HepG2 (cell line): ENCODE data around the gene MEGF6. TPM values are rescaled to one million over a fixed set of nuclear protein-coding genes. Genes with fewer than 3 reads are reported as not detected.

Experiments
- ATAC-seq: fragments of 200-7000 bp; cut with Tn5 transposase; 3 replicates; pipeline ENCODE4 v1.9.1; 2020; ENCODE audit warnings: mild to moderate bottlenecking, moderate library complexity
- BruUV-seq: library from RNA; stranded (reverse); fragments of 400-500 nt; replicated peaks from 2 replicates; lab custom pipeline; 2021; lab: Mats Ljungman, UMichigan
- CTCF ChIA-PET: fragments of 300-600 bp; formaldehyde crosslinking; extraction: SDS; loops from one replicate; lab custom pipeline; 2021; ENCODE audit warnings: low total read pairs, inconsistent platforms, low intra/inter-chr PET ratio; lab: Yijun Ruan, JAX
- POLR2A ChIA-PET: fragments of 350-600 bp; sonication (Branson Sonifier 250); formaldehyde crosslinking; loops from one replicate; lab custom pipeline; 2020; ENCODE audit warnings: antibody characterized with exemption, inconsistent platforms; lab: Yijun Ruan, JAX
- DNase-seq: peaks from one replicate; pipeline ENCODE4 v3.0.0-alpha.2; 2015; ENCODE audit warnings: low spot score
- FAIRE-seq: peaks from 3 replicates; lab custom pipeline; 2011; peaks lifted over from hg19 to GRCh38; lab: Jason Lieb, UNC
- H2AFZ ChIP-seq: one replicate; pipeline ENCODE4 v1.6.1; 2011; ENCODE audit warnings: low read length, inconsistent platforms
- H3K27ac ChIP-seq: fragments of 300-600 bp; 3 replicates; pipeline ENCODE4 v1.8.0; 2011; ENCODE audit warnings: mixed run types, mild to moderate bottlenecking, mixed read lengths, low read length, inconsistent platforms; ENCODE audit not compliant: insufficient read depth; ENCODE audit errors: extremely low read length
- H3K27me3 ChIP-seq, 2 experiments: fragments of 200-600 bp in 1 of 2; 2 replicates in 1 of 2; 3 replicates in 1 of 2; pipeline versions ENCODE4 v1.6.0 to v1.8.0; 2011; ENCODE audit warnings: low read length in 2 of 2, mild to moderate bottlenecking in 2 of 2, moderate library complexity in 2 of 2, inconsistent platforms in 1 of 2; ENCODE audit not compliant: insufficient read depth in 2 of 2, control insufficient read depth in 1 of 2
- H3K36me3 ChIP-seq, 2 experiments: fragments of 200-600 bp in 1 of 2; replicated peaks in 1 of 2; 2 replicates in 1 of 2; 3 replicates in 1 of 2; pipeline versions ENCODE4 v1.5.1 to v1.8.0; 2011; ENCODE audit warnings: low read length in 2 of 2, inconsistent platforms in 1 of 2; ENCODE audit not compliant: insufficient read depth in 2 of 2, control insufficient read depth in 1 of 2
- H3K4me1 ChIP-seq: 2 replicates; pipeline ENCODE4 v1.5.1; 2012; ENCODE audit warnings: low read length, inconsistent platforms; ENCODE audit not compliant: insufficient read depth
- H3K4me2 ChIP-seq: 2 replicates; pipeline ENCODE4 v1.6.0; 2011; ENCODE audit warnings: low read depth, low read length, inconsistent platforms
- H3K4me3 ChIP-seq, 3 experiments: fragments of 200-600 bp in 1 of 3; sonication (generic), shearing (Covaris generic) in 1 of 3; replicated peaks in 1 of 3; 2 replicates each; pipeline ENCODE4 v1.5.1; 2011 to 2016; ENCODE audit warnings: low read length in 3 of 3, inconsistent platforms in 2 of 3, low read depth in 2 of 3, mild to moderate bottlenecking in 2 of 3, control low read depth in 1 of 3, mixed read lengths in 1 of 3; ENCODE audit not compliant: insufficient read depth in 1 of 3
- H3K79me2 ChIP-seq: one replicate; pipeline ENCODE4 v1.6.1; 2011; ENCODE audit warnings: low read length, inconsistent platforms; ENCODE audit not compliant: insufficient read depth
- H3K9ac ChIP-seq: 2 replicates; pipeline ENCODE4 v1.6.0; 2011; ENCODE audit warnings: mild to moderate bottlenecking, low read depth, low read length, inconsistent platforms; ENCODE audit not compliant: insufficient read depth
- H3K9me3 ChIP-seq: 2 replicates; pipeline ENCODE4 v1.5.1; 2012; ENCODE audit warnings: mild to moderate bottlenecking, low read length
- H4K20me1 ChIP-seq: 2 replicates; pipeline ENCODE4 v1.6.0; 2011; ENCODE audit warnings: inconsistent platforms, mild to moderate bottlenecking, low read length, moderate library complexity; ENCODE audit not compliant: insufficient read depth
- CC2D1A ChIP-seq: sonication (generic); formaldehyde crosslinking; IDR thresholded peaks from 2 replicates; pipeline ENCODE4 v1.8.1; 2023; ENCODE audit warnings: mild to moderate bottlenecking, missing genetic modification reagents
- ETV5 ChIP-seq: IDR thresholded peaks from 2 replicates; pipeline ENCODE4 v1.6.1; 2018; ENCODE audit warnings: missing biosample characterization, missing genetic modification reagents, inconsistent platforms, borderline replicate concordance
- HMG20B ChIP-seq: conservative IDR thresholded peaks from 2 replicates; pipeline ENCODE4 v1.6.1; 2016; ENCODE audit warnings: missing genetic modification reagents, missing compliant biosample characterization
- IRF2 ChIP-seq: IDR thresholded peaks from 2 replicates; pipeline ENCODE4 v1.6.1; 2018; ENCODE audit warnings: missing genetic modification reagents, missing compliant biosample characterization
- NFYC ChIP-seq: IDR thresholded peaks from 2 replicates; pipeline ENCODE4 v1.6.1; 2016; ENCODE audit warnings: missing genetic modification reagents, missing compliant biosample characterization
- RFX1 ChIP-seq: fragments of 450-650 bp; IDR thresholded peaks from 2 replicates; pipeline ENCODE4 v1.6.1; 2017
- ZBTB7A ChIP-seq: sonication (generic); formaldehyde crosslinking; IDR thresholded peaks from 2 replicates; pipeline ENCODE4 v1.8.0; 2022; ENCODE audit warnings: mild to moderate bottlenecking, missing genetic modification reagents
- ZHX2 ChIP-seq, 2 experiments: sonication (generic) in 1 of 2; formaldehyde crosslinking in 1 of 2; IDR thresholded peaks; 2 replicates each; pipeline versions ENCODE4 v1.6.1 to v1.9.0; 2014 to 2022; ENCODE audit warnings: antibody characterized with exemption in 1 of 2, borderline replicate concordance in 1 of 2, inconsistent platforms in 1 of 2, low read depth in 1 of 2, missing genetic modification reagents in 1 of 2
- ZNF331 ChIP-seq: sonication (generic); formaldehyde crosslinking; IDR thresholded peaks from 2 replicates; pipeline ENCODE4 v1.4.0; 2020; ENCODE audit warnings: missing genetic modification reagents
- WGBS: methylation state at CpG from one replicate; pipeline ENCODE4 v1.1.6; 2017; ENCODE audit warnings: low lambda C conversion rate; 5-methylcytosine and 5-hydroxymethylcytosine counted together
- in situ Hi-C: cut with HindIII; loops from 2 replicates; pipeline ENCODE4 v1.10.0; 2017; ENCODE audit warnings: low pct_unique_long_range_greater_than_20kb; ENCODE audit not compliant: extremely low pct_ligation_motif_present
- intact Hi-C: fragments of 100-400 bp; cut with micrococcal nuclease; formaldehyde crosslinking; loops from one replicate; pipeline ENCODE4 v1.10.0; 2022; ENCODE audit not compliant: unreplicated experiment
- polyA plus RNA-seq, 8 experiments: library from polyadenylated mRNA; depleted of rRNA in 3 of 8; stranded (reverse) in 7 of 8; unstranded in 1 of 8; fragments of >200 nt; fragmentation: Illumina TruSeq in 4 of 8; extraction: Trizol in 4 of 8; gene quantifications; 2 replicates each; pipeline versions ENCODE4 v1.2.1 to v1.2.3, GENCODE V29; 2011 to 2016; ENCODE audit warnings: low read depth in 4 of 8, missing spikeins in 1 of 8, mixed read lengths in 1 of 8; ENCODE audit not compliant: insufficient read depth in 1 of 8
- total RNA-seq, 5 experiments: library from RNA; depleted of rRNA; stranded (reverse); fragments of >200 nt; fragmentation: Illumina TruSeq; extraction: Trizol; gene quantifications; 2 replicates each; pipeline ENCODE4 v1.2.3, GENCODE V29; 2016; ENCODE audit warnings: low read depth in 1 of 5

MEGF6 gene
- total and polyA plus RNA-seq, 2 of the 13 experiments (the other 11 are each of a cell fraction or from before 2014, with no cell fraction given) = 1.9 TPM

- TF ChIP-seq ZHX2 (IDR thresholded peaks at IDR 0.05; ENCODE audit: low read depth) (no peak), ZHX2 (CRISPR knock-in tag; IDR thresholded peaks at IDR 0.05; ENCODE audit: borderline replicate concordance) (no peak), RFX1 (no peak), ETV5 (CRISPR knock-in tag) (no peak), ZBTB7A (no peak), CC2D1A (CRISPR knock-in tag) (no peak), HMG20B (CRISPR knock-in tag) (no peak), IRF2 (CRISPR knock-in tag) (no peak)
These were observed 103.6 kb downstream of the MEGF6 start (continued) for GRCh38 chr1:3507636-3508275.

- no peak overlapping the region for H3K4me3 ChIP-seq
- peaks cover 2 to 22% of the 10 kb centered on the region in 2 experiments; a peak in 3 of 5 replicates for H3K27me3 ChIP-seq
- H4K20me1 ChIP-seq = peaks cover 7% of the 10 kb centered on the region; the same call in 1 of the 2 replicates
- no peak for ATAC-seq
- TF ChIP-seq ZNF331 (CRISPR knock-in tag) = peak; percentile 74
- no peak for TF ChIP-seq NFYC
- no peaks in the 10 kb centered on the region for H3K4me1 ChIP-seq
- H2AFZ ChIP-seq = no peak overlapping the region
- FAIRE-seq = no peak
- no peaks in the 10 kb centered on the region for H3K36me3 ChIP-seq
- ChIA-PET POLR2A (no interaction called here), CTCF (no interaction called here)
- no TSS peak for BruUV-seq
- H3K4me2 ChIP-seq = no peak overlapping the region
- H3K9ac ChIP-seq = no peak overlapping the region
- no peaks in the 10 kb centered on the region for H3K9me3 ChIP-seq
- no peaks in the 10 kb centered on the region for H3K79me2 ChIP-seq
- 29% methylated on average over 7 of the region's 7 CpGs for WGBS
- intact Hi-C loops = no loop called here
- no peak overlapping the region for H3K27ac ChIP-seq
- in situ Hi-C loops = no loop called here
- no peak for DNase-seq
These were observed 104.4 kb downstream of the MEGF6 start for GRCh38 chr1:3506943-3507342.
